Right lobe of liver (tissue), 6 donors: ENCODE results near the gene HOXB8. TPM values are rescaled to one million over a fixed set of nuclear protein-coding genes. Genes with fewer than 3 reads are reported as not detected.
A peak's percentile ranks its signal among the peaks of the same experiment; 100 is the strongest.

Source experiments
- ATAC-seq, 4 donors: fragments of 200-7000 bp; cut with Tn5 transposase; one replicate each; pipeline ENCODE4 v1.9.1; 2020; ENCODE audit warnings: mild to moderate bottlenecking in 4 of 4, moderate library complexity in 4 of 4
- DNase-seq, 3 donors: peaks; one replicate each; pipeline ENCODE4 v3.0.0-alpha.2; 2020
- H3K27ac ChIP-seq, 3 donors: fragments of 200-600 bp; one replicate each; pipeline ENCODE4 v1.8.0; 2022
- H3K27me3 ChIP-seq, 2 donors: fragments of 200-600 bp; one replicate each; pipeline ENCODE4 v1.8.0; 2022
- H3K36me3 ChIP-seq, 4 donors: fragments of 200-600 bp; sonication (generic) in 1 of 4; one replicate each; pipeline versions ENCODE4 v1.5.1 to v1.8.0; 2017 to 2022; ENCODE audit warnings: control low read depth in 1 of 4
- H3K4me1 ChIP-seq, 4 donors: fragments of 200-600 bp; sonication (generic) in 1 of 4; one replicate each; pipeline versions ENCODE4 v1.5.1 to v1.8.0; 2017 to 2022; ENCODE audit warnings: control low read depth in 1 of 4
- H3K4me3 ChIP-seq, 3 donors: fragments of 200-600 bp; one replicate each; pipeline ENCODE4 v1.8.0; 2022
- H3K9me3 ChIP-seq, 4 donors: fragments of 200-600 bp; sonication (generic) in 1 of 4; one replicate each; pipeline versions ENCODE4 v1.5.1 to v1.8.0; 2017 to 2022; ENCODE audit warnings: control low read depth in 1 of 4
- POLR2A ChIP-seq: fragments of 450-650 bp; IDR thresholded peaks from one replicate; pipeline ENCODE4 v1.6.1; 2017; ENCODE audit warnings: antibody characterized with exemption, mild to moderate bottlenecking
- WGBS: methylation state at CpG from one replicate; pipeline ENCODE4 v1.1.6; 2018; ENCODE audit warnings: low coverage, low lambda C conversion rate; ENCODE audit not compliant: insufficient coverage; ENCODE audit errors: missing lambda C conversion rate; 5-methylcytosine and 5-hydroxymethylcytosine counted together
- intact Hi-C, 2 donors: fragments of 100-400 bp; cut with DNase I; formaldehyde crosslinking; loops; one replicate each; pipeline versions ENCODE4 v1.11.2 to v1.14.1; 2022
- total RNA-seq, 6 experiments: library from RNA; depleted of rRNA in 2 of 6; stranded (reverse); fragments of >200 nt in 2 of 6; fragmentation: NEBNext Ultra II Directional in 3 of 6; extraction: Animal tissue kit (Norgen Biotek cat#: 25700) in 3 of 6; gene quantifications; one replicate each; pipeline versions ENCODE4 v1.1.0 to v1.2.4, GENCODE V29; 2016 to 2023
- TF ChIP-seq, protein P1 (sequence below), 4 donors: fragments of 200-600 bp in 3 of 4; fragments of 450-650 bp in 1 of 4; IDR thresholded peaks; one replicate each; pipeline versions ENCODE4 v1.5.1 to v1.8.0; 2016 to 2022; ENCODE audit warnings: antibody characterized with exemption in 4 of 4, mild to moderate bottlenecking in 2 of 4
- donor health status: DM: no; HTN: yes; CAD: no.
- donor health status: DM: no; HTN: no; CAD: no.
- donor health status: DM: no; HTN: no; CAD: no.
- donor health status: DM: no; HTN: yes; CAD: no.
- donor health status: DM: no; HTN: yes; CAD: no.

Gene HOXB8
- total RNA-seq, 6 experiments from 2014 or later = not detected

DNA sequence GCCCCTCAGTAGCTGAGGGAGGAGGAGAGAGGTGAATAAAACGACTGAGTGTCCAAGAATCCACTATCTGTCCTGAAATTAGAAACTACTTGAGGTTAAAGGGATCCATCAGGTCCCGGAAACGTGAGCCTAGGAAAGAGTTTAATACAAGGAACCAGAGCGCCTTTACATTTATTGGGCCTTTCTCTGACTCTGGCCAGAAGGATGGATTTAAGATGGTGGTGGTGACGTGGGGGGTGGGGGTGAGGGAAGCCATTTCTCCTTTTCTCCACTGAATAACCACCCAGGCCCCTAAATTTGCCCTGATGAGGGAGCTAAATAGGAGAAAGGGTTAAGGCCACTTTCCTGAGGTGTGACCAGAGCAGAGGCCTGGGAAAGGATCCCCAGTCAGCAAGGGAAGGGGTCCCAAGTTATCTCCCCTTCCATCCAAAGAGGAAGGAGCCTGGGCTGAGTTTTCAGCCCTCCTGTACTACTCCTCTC lies 12.1 kb upstream of the HOXB8 start:
- intact Hi-C loops = no loop called here

DNA sequence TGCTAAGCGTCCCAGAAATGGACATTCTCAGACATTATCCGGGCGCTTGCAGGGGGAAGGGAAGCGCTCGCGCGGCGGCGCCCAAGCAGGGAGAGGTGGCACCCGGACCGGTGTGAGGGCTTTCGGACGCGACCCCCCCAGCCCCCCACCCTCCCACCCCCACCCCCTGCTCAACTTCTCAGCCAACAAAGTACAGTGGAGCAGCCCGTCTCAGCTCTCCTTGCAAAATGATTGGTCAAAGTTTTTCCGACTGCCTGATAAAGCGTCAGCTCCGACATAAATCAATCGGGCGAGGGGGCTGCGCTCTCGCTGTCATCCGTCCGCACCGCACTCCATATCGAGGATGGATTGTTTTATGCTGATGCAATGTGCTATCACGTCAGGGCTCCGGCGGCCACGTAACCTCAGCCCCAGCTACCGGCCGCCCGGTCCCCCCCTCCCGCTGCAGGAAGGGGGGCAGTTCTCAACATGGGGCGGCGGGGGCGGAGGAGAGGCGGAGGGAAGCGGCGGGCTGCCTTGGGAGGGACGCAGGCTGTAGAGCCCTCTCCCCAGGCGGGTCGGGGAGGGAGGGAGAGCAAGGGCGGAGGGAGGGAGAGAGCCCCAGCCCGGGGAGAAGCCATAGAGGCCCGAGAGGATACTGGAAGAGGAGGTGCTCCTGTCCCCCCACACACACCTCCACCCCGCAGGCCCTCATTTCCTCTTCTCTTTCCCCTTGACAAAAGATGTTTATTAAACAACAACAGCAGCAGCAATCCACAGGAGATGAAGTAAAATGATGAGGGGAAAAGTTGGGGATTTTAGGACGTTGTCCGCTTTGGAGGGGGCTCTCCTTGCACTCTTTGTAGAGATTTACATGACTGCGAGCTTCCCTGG lies 11.4 kb upstream of the HOXB8 start, which contains the start of gene HOXB9:
TSS of gene HOXB9 (minus strand) at position 114 of the 873 bp plus-strand sequence. CDS start at position 25, 89 bp downstream.
- WGBS = 2% methylated on average over 24 of the region's 50 CpGs
- DNase-seq (no peak), ATAC-seq (no peak)
- Histone ChIP-seq H3K36me3 (no peaks in the 10 kb centered on the region), H3K4me1 (peaks cover 0 to 17% (median 2%) of the 10 kb centered on the region in 4 donors), H3K27me3 (peaks cover 32 to 72% of the 10 kb centered on the region in 2 donors), H3K9me3 (no peaks in the 10 kb centered on the region), H3K27ac (no peak within 1 kb of the TSS), H3K4me3 (peak within 1 kb of the TSS in 2 of 3 donors; percentile 9 to 31)
- intact Hi-C loops = no loop called here
- no peak for TF ChIP-seq POLR2A
- TF ChIP-seq, protein P1, sequence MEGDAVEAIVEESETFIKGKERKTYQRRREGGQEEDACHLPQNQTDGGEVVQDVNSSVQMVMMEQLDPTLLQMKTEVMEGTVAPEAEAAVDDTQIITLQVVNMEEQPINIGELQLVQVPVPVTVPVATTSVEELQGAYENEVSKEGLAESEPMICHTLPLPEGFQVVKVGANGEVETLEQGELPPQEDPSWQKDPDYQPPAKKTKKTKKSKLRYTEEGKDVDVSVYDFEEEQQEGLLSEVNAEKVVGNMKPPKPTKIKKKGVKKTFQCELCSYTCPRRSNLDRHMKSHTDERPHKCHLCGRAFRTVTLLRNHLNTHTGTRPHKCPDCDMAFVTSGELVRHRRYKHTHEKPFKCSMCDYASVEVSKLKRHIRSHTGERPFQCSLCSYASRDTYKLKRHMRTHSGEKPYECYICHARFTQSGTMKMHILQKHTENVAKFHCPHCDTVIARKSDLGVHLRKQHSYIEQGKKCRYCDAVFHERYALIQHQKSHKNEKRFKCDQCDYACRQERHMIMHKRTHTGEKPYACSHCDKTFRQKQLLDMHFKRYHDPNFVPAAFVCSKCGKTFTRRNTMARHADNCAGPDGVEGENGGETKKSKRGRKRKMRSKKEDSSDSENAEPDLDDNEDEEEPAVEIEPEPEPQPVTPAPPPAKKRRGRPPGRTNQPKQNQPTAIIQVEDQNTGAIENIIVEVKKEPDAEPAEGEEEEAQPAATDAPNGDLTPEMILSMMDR (IDR thresholded peaks at IDR 0.05) = no peak

More for the DNA sequence above, 12.1 kb upstream of the HOXB8 start:
- Histone ChIP-seq H3K9me3 (no peaks in the 10 kb centered on the region), H3K27me3 (peaks cover 30 to 72% of the 10 kb centered on the region in 2 donors), H3K4me1 (peaks cover 0 to 17% (median 2%) of the 10 kb centered on the region in 4 donors), H3K4me3 (no peak overlapping the region), H3K27ac (no peak overlapping the region), H3K36me3 (no peaks in the 10 kb centered on the region)
- ATAC-seq (no peak), DNase-seq (no peak)
- 3% methylated on average over 5 of the region's 5 CpGs for WGBS
- TF ChIP-seq, protein P1 (IDR thresholded peaks at IDR 0.05) = no peak
- no peak for TF ChIP-seq POLR2A

DNA sequence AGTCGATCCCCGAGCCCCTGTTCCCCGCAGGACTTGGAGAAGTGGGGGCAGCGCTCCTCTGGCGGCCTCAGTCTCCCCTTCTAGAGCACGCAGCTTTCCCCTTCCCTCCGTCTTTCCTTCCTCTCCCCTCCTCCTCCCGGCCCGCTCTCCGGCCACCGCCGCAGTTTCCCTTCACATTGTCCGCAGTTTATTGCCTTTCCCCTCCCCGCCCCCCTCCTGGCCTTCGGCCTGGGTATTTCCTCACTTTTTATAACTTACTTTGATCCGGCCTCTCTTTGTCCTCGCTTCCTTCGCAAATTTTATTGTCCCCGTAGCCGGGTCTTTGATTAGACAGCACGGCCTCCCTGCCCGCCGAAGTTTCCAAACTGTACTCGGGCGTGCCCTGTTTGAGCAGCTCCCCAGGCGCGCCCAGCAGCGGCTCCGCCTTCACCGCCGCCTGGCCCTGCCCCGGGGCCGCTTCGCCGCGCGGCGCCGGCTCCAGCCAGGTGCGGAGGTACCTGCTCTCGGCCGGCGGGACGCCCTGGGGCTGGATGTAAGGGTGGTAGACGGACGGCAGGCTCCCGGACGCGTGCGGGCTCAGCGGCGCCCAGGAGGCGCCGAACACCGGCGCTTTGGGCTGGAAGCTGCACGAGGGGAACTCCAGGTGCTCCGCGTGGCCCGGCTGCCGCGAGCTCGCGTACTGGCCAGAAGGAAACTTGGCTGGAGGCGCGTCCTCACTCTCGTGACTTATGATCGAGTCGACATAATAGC lies 10.6 kb upstream of the HOXB8 start:
- Histone ChIP-seq H3K27me3 (peaks cover 35 to 72% of the 10 kb centered on the region in 2 donors), H3K9me3 (no peaks in the 10 kb centered on the region), H3K4me1 (peaks cover 0 to 17% (median 2%) of the 10 kb centered on the region in 4 donors), H3K27ac (no peak overlapping the region), H3K4me3 (peak overlapping the region in 2 of 3 donors; percentile 9 to 31), H3K36me3 (no peaks in the 10 kb centered on the region)
- WGBS = 2% methylated on average over 37 of the region's 69 CpGs
- TF ChIP-seq, protein P1 (IDR thresholded peaks at IDR 0.05) = no peak
- TF ChIP-seq POLR2A = no peak
- no peak for DNase-seq
- ATAC-seq = peak; percentile 54 to 60 (median 56)
- intact Hi-C loops = no loop called here

DNA sequence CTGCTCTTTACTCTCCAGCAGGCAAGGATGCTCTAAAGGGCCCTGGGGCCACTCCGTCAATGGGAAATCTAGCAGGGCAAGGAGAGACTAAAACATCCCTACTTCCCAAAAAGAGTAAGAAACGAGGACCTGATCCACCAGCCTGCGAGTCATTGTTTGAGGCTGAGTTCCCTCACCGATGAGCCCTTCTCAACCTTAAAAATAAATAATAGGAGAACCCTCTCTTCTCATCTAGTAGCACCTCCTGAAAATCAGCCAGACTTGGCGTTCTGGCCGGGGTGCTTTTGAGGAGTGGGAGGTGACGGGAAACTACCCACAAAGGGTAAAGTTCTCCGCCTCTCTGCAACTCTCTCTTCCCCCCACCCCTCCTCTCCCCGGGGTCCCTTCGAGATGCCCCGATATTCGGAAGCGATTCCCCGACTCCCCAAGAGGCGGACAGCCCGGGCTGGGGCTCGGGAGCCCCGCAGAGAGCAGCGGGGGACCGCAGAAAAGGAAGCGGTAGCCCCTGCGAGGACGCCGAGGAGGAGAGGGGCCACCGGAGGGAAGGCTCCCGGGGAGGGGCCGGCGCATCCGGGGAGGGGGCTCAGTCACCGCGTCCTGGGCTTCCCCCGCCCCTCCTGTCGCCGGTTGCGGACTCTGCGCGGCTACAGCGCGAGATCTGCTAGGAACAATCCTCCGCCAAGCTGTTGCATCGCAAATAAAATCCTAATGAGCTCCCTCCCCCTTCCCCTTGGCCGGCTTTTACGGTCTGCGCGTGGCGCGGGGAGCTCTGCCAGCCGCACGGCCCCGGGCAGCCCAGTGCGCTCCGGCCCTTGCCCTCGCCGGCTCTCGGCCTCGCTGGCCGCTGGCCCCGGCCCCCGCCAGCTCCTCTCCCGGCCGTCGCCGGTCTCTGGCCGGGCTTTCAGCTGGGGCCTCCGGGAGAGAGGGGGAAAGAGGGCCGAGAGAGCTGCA lies 9.7 kb upstream of the HOXB8 start:
- peaks cover 0 to 17% (median 2%) of the 10 kb centered on the region in 4 donors for H3K4me1 ChIP-seq
- H3K4me3 ChIP-seq = peak overlapping the region in 1 of 3 donors; percentile 9
- peaks cover 34 to 73% of the 10 kb centered on the region in 2 donors for H3K27me3 ChIP-seq
- no peaks in the 10 kb centered on the region for H3K36me3 ChIP-seq
- no peak overlapping the region for H3K27ac ChIP-seq
- 3% methylated on average over 17 of the region's 66 CpGs for WGBS
- TF ChIP-seq, protein P1 (IDR thresholded peaks at IDR 0.05) = no peak
- TF ChIP-seq POLR2A = no peak
- no peaks in the 10 kb centered on the region for H3K9me3 ChIP-seq
- no peak for DNase-seq
- intact Hi-C loops = no loop called here
- peak; percentile 28 to 58 (median 40) for ATAC-seq
